ENCODE results near the gene RGS6.

The RGS6 gene

DNA sequence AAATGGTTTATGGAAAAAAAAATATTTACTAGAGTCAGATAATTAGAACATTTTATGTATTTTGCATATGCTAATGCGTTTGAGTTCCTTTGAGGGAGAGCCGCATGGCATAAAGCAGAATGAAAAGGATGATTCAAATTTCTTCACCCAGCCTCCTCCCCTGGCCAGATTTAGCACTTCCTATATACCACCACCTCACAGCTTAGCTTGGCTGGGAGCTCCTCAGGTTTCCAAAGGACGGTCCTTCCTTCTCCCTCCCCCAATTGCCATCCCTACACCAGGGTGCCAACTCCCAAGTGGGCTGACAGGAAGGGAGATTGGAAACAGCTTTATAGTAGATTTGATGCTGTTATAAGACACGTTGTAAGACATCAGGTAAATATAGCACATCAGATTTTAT, 157.4 kb downstream of the RGS6 start:
- no peak for FAIRE-seq

DNA sequence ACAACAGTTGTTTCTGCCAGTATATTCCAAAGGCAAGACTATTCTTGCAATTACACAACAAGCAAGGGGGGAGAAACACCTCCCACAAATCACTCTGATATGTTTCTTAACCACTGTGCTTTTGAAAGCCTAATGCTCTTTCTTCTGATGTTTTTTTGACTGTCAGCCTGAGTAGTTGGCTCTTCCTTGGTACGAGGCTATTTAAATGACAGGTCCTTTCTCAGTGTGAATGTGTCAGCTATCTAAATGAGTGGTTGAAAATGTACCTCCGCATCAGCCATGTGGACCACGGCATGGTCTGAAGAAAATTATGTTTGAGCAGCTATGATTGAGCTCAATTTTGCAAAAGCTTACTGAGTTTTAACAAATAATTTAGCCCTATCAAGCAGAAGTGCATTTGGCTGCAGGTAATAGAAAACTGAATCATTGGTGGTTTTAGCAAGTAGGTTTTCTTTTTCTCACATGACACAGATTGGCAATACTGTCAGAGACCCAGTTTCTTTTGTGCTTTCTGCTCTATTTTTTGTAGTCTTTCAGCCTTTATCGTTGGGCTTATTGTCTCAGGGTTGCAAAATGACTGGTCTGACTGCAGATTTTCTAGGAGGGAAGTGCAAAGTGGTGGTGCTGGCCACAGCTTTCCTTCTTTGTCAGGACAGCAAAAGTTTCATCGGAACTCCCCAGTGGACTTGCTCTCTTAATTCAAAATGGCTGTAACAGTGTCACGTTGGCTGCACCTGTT, 162.8 kb downstream of the RGS6 start:
- FAIRE-seq = no peak

DNA sequence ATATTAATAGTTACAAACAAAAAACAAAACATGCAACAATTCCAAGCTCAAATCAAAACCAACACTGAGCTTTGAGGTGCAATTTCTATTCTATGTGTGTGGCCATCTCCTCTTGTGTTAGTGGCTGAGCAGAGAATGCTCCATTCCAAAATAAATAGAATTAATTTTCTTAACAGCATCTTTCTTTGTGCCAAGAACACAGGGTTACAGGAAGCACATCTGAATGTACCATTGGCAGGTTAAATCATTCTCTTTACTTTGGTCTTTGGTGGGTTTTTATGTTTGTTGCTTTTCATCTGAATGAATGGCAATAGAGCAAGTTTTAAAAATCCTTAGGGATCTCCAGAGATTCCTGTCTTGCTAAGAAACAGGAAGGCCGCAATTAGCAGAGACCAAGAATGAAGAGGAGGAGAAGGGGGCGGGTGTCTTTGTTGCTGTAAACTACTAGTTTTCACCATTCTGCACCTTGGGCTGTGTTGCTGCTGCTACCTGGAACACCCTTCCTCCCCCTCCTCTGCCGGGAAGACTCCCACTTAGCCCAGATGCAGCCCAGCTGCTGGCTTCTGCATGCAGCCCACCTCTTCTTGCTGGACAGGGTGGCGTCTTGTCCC, 165.0 kb downstream of the RGS6 start:
- FAIRE-seq = no peak

DNA sequence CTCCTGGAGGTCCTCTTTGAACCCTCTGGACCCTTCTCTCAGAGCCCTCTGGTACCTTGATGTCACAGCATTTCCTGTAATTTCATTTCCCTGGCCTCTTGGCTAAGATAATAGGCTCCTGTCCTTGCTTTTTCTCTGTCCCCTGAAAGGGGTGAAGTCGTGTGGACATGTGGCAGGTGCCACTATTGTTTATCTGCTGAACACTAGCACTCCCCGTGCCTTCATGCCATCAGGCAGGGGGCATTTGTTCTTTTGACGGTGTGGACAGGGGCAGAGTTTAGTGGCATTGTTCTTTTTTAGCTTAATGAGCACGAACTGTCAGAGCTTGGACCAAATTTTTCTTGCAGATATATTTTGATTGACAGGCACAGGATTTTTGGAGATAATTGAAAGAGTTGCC, 166.0 kb downstream of the RGS6 start:
- no peak for FAIRE-seq

DNA sequence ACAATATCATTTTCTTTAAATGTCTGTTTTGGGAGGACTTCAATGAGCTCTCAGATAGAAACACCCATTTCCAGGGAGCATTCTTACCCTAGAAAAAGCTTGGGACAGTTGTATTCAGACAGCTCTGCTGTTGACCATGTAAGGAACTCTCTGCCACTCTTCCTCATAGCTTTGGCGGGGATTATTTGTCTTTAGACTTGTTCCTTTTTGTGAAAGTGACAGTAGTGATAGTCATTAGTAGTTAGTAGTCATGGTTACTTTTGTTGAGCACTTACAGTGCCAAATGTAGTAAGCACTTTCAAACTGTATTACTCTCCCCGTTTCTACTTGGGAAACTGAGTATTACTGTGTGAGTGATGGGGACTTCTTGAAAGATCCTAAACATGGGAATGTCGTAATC, 167.3 kb downstream of the RGS6 start:
- no peak for FAIRE-seq

DNA sequence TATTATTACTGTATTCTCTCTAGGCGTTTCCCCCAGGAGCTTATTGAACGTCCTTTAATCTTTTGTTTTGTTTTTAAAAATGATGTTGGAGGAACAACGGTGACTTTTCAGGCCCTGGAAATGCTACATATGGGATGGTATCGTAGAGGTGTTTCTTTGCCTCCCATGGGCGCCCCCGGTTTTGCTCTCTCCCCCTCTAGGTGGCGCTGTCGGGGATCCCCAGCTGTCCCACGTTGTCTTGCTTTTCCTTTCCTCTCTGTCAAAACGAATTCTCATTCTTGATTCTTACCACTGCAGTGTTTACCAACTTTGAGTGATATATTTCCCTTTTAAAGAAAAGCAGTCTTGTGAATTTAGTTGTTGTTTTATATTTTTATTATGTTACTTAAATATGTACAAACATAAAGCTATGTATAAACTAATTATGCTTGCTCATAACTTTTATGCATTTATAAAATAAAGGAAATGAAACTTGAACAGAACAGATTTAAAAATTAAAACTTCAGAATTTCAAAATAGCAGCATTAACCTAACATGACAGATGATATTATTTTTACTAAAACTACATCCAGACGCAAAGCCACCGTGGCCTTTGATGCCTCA, 171.9 kb downstream of the RGS6 start:
- FAIRE-seq = no peak

DNA sequence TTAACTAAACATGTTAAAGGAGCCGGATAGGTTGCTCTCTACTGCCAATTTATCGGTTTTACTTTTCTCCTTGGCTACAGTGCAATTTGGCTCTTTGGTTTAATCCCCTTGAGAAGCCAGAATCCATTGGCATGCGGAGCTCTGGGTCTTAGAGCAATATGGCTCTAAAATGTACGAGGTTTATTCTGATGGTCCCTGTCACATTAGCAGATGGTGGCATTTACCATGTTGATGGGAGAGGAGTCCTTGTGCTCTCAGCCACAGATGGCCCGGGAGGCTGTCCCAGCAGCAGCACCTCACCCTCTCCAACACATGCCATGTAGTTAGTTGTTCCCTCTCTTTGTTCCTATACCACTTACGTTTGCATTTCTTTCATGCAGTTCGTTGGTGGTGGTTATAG, 179.7 kb downstream of the RGS6 start:
- FAIRE-seq = no peak

DNA sequence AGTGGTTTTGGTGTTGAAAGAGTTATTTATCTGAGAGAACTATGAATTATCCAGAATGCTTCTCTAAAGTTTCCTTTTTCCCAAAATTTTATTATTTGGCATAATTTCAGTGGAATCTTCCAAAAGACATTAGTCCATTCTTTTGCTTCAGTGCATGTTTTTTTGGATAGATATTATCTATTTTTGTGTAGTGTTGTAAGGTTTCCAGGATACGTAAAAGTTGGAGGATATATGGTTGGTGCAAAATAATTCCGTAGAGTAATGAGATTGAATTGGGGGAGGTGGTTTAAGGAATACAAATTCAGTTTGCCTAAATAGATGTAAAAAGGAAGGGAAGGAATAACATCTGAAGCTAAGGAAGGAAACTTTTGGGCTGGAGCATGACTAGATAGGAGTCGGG, 186.6 kb downstream of the RGS6 start:
- no peak for FAIRE-seq

DNA sequence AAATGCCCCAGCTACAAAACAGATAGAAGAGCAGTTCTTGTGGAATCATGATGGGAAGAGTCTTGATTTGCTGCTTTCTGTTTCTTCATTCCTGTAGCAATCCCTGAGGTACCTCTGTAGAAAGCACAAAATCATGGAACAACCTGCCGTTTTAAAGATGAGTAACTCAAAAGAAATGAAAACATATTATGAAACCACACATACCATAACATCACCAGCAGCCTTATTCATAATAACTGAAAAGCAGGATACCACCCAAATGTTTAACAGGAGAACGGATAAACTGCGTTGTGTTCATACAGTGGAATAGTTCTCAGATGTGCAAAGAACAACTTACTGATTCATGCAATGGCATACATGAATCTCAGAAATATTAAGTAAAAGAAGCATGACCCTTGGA, 188.1 kb downstream of the RGS6 start:
- FAIRE-seq = no peak

DNA sequence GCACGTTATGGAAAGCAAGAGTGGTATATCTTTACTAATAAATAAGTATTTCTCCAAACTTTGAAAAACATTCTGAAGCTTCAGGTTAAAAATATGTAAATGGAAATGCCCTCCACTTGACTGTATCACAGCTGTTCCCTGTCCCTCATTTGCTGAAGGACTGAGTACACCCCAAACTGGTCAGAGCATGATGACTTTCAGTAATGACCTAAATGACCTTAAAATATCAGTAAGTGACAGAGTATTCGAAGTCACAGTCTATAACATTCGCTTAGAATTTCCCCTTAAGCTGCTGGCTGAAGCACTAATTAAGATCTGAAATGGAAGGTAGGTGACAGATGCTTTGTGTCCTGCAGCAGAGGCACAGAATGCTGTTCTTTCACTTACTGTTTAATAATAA, 191.5 kb downstream of the RGS6 start:
- FAIRE-seq = no peak

DNA sequence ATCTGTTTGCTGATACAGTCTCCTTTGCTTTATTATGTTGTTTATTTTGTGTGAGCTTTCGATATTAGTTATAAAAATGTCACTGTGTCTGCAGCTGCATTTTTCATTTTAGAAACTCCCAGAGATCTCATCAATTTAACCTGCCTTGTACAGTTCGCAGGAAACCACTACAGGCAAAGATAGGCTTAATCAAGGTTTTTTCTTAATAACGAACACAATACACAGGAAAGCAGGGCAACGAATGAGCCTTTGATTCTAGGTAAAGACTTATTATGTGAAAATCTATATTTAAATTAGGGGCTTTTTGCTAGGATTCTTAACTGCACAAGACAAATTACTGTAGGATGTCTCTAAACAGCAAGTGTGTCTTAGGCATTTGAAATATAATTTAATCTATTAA, 191.9 kb downstream of the RGS6 start:
- FAIRE-seq = no peak

DNA sequence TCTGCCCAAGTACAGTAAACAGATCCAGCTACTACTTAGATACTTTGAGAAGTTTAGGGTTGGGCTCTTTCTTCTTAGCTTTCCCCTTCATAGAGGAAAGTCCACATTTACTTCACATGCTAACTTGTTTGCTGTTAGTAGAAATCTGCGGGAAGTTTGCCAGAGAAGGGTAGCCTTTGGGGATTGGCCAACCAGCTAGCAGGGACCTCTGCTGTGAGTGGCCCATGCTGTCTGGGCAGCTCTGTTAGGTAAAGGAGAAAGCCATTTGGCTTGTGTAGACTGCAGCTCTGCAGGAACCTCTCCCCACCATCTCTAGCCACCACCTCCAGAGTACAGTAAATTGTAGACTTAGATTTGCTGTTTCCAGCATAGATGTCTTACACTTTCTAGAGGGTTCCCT, 193.9 kb downstream of the RGS6 start:
- FAIRE-seq = no peak

DNA sequence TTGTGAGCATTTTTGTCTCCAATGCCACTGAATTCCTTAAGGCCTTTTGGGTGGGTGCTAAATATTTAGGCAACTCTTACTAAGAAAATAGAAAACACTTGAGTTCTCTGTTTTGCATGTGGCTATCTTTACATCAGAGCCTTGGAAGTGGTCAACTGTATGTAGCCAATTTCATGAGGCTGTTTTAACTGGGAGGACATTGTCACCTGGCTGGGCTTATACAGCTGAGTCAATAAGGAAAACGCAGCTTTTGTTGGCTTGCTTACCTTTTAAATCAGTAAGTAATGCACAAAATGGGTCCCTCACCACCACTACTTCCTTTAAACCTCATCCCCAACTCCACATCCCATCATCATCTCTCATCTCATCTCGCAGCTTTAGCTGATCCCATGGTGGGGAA, 194.3 kb downstream of the RGS6 start:
- no peak for FAIRE-seq

DNA sequence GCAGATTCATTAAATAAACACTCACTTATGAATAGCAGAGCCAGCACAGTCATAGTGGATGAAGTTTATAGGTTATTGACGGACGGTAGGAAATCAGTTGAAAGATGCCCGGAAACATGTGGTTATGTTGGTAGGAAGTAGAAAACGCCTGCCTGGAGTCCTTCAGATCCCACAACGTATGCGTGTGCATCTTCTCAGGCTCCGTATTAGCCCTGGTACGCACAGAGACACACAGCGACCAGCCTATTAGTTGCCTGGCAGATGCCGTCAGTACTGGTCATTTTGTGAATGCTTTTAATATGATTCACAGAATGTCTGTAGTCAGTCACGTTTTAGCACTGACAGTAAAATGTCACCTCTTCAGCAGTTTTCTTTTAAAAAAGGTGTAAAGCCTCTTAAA, 196.4 kb downstream of the RGS6 start:
- no peak for FAIRE-seq

DNA sequence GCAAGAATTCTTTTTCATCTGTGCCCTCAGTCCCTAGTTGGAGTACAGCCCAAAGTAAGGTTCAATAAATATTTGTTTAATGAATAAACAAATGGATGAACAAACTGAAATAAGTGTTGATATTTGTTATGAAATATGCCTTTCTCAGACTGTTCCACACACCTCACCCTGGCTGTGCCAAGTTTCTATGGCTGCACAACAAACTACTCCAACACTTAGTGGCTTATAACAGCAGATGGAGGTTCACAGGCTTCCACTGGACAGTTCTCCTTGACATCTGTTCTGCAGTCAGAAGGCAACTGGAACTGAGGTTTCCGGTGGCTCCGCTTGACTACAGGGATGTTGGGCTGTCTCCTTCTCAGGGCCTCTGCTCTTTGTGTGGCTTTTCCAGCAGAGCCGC, 197.1 kb downstream of the RGS6 start:
- no peak for FAIRE-seq

DNA sequence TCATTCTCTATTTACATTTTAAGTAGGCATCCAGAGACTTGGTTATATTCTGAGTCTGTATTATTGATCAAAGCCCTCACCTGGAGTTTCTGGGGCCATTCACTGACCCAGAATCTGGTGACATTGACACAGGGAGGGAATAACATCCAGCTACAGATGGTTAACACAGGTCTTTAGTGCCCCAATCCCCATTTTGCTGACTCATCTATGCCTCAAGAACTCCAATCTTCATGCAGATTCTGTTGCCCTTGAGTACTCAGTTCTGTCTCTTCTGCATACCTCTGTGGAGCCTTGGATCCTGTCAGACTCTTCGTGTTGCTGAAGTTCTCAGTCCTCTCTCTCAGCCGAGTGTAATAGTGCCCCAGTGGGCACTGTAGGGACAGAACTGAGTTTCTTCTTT, 208.9 kb downstream of the RGS6 start:
- FAIRE-seq = no peak

DNA sequence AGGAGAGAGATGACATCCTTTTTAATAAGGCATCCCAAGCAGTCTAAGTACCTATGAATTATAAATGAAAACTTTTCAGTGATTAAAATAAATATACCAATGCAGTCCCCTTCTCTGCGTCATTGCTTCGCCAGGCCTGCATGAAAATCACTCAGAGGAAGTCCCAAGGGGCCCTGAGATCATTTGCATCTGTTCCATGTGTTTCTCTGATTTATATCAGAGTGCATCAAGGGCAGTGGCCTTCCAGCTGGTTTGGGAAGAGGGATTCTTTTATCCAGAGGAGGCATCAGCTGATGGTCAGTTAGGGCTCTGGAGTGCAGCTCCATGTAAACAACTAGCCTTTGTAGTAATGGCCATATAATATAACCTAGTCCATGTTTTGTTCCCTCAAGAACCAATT, 210.1 kb downstream of the RGS6 start:
- no peak for FAIRE-seq

DNA sequence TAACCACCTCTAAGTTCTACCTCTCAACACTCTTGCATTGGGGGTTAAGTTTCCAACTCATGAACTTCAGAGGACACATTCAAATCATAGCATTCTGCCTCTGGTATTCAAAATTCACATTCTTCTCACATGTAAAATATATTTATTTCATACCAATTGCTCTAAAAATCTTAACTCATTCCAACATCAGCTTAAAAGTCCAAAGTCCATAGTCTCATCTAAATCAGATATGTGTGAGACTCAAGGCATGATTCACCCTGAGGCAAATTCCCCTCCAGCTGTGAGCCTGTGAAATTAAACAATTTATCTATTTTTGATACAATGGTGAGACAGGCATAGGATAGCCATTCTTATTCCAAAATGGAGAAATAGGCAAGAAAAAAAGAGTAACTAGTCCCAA, 214.0 kb downstream of the RGS6 start:
- FAIRE-seq = no peak

DNA sequence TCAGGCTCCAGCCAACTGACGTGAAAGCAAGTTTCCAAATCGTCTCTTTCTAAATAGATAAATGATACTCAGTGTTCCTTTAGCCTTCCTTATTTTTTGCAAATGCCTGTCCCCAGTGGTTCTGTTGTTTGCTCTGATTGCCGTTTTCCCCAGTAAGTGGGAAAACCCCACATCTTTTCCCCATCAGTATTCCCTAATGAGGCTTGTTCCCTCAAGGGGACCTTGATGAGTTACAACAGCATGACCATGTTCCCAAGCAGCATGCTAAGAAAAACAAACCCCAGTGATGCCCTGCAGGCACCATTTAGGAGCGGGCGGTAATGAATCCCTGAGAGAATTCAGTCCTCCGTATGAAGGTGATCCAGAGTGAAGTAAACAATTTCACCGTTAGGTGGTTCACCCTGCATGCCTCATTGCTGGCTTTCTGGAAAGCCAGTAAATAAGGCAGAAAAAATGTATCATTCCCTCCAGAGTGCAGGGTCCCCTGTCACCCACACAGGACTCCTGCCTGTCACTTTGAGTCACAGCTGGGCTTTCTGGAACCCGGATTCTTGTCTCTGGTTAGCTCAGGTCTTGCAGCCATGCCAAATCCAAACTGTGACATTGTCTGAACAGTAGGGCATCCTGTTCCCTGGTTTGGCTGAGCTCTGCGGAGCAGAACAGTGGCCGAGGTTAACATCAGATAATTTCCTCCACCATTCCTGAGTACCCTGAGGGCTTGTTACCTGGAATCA, 222.6 kb downstream of the RGS6 start:
- FAIRE-seq = no peak

DNA sequence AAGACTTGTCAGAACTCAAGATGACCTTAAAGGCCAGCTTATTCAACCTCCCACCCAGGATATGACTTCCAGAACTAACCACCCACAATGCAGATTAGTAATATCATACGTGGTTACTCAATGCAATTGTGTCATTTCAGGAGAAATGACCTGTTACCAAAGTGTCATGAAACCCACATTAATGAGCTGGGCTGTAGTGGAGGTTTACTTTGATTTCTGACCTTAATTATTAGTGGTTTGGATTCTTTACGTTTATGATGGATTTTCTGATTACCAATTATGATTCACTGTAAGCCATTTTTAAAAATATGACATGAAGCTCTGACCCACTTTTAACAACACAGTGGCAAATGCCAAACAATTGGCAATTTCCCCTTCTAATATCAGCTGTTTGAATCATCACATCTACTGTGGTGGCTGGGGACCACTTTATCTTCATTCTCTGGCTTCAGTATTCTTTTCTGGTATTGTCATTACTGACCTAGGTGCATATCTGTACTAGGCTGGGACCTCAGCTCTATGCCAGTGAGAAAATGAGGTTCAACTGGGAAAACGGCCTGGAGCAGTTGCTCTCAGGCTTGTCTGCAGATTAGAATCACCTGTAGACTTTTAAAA, 223.3 kb downstream of the RGS6 start:
- FAIRE-seq = no peak

DNA sequence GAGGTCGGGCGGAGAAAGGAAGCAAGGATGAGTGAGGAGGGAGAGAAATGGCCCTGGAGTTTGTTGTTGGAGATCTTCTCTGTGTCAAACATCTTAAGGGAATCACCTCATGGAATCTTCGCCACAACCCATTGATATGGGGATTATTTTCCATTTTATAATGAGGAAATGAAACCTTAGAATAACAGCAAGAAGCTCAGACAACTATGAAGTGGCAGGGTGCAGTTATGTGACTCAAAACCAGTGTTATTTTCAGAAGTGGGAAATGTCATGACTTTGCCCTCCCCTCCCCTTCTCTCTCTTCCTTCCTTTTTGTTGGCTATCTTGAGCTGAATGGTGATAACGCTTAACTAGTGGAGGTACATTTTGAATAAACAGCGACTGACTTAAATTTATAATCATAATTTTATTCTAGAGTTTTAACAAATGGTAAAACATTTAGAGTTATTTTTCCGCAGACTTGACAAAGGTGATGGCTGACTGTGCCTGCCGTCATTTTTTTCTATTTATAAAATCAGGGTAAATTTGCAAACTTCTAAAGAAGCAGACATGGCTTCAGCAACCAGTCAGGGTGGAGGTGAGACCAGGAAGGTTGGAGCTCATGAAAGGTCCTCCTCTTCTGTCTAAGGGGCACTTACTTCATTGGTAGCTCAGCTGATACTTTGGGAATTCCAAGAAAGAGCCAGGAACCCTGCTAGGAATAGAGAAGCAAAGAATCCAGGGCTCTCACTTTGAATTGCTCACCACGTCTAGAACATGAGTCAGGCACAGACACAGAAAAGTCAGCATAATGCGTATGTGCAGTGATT, 232.4 kb downstream of the RGS6 start:
- no peak for FAIRE-seq

DNA sequence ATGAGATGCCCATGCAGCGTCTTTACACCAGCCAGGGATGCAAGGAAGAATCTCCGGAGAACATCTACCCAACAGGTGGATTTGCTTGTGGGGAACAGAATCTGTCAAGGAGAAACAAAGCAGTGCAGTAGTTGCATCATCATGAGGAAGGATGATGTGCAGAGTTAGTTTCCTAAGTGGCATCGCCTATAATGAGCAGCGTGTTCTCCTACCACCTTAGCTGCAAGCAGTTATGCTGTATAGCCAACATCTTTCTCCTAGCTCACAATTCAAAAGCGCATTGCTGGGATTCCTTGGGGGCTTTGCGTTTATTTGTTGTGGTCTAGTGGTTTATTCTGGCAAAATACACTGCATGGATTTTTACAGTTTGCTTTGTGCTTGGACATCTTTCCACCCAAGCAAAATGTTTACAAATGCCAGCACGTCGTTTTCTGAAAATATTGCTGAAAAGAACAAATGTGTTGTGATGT, 233.0 kb downstream of the RGS6 start:
- no peak for FAIRE-seq

DNA sequence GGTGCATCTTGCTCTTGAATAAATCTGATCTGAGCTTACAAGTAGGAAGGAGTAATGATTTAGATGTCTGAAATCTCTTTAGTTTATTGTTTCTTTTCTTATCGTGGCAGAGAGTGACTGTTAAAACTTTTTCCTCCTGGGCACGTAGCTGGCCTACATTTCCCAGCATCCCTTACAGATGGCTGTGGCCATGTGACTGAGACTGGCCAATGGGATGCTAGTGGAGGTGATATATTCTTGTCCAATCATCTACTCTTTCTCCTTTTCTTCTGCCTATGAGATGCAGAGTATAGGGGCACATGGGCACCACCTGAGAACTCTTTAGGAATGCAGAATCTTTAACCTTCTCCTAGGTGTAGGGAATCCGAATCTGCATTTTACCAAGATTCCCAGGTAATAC, 237.3 kb downstream of the RGS6 start:
- no peak for FAIRE-seq

All from TTC549 (cell line).